GM19193 (cell line): Measurements from ENCODE around the gene L3MBTL4.
A peak's percentile ranks its signal among the peaks of the same experiment; 100 is the strongest.

Experiments
- POLR2A ChIP-seq: IDR thresholded peaks from 4 replicates; pipeline ENCODE4 v1.6.1; 2011; ENCODE audit not compliant: insufficient read depth, insufficient read length; ENCODE audit errors: extremely low read depth

The L3MBTL4 gene

DNA sequence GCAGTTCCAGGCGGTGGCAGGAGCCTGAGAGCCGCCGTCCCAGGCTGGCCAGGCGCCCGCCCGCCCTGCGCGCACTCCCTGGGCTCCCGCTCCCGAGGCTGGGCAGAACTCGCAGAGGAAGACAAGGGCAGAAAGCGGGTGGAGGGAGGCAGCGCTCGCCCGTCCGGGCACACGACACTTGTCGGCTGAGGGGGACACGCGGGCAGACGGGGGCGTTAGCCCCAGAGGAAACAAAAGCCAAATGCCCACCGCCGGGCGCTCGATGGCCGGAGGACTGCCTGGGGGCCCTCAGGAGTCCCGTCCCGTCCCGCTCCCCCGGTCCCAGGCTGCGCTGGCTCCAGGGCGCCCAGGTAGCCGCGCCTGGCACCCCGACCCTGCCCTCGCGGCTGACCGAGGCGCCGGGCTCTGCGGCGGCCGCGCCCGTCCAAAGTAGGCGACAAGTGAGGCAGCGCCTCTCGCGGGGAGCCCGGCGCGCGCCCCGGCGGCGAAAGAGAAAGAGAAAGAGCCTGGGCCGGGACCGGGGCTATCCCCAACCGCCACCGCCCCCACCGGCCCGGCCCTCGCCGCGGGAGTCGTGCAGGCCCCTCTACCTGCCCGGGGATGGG, 491 bp downstream of the L3MBTL4 start:
- peak; percentile 39 for TF ChIP-seq POLR2A

DNA sequence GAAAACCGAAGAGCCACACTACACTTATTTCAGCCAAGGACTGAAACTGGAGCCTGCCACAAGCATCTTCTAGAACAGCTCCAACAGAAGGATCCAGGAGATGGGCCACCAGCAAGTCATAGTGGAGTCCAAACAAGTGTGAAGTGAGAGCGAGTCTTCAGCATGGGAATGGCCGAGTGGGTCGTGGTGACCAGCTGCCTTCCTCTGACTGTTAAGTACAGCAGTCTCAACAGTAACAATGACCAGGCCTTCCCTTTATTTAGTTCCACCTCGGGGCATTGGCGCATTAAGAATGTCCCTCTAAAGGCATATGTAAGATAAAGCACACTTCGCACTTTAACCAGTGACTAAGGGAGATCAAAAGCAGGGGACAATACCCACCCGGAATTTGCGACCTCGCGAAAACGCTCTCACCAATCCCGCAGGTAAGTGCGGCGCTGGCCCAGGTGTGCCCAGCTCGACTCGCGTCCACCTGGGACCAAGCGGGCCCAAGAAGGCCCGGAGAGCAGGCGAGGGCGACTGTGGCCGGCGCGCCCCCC, 1.1 kb downstream of the L3MBTL4 start:
- no peak for TF ChIP-seq POLR2A

GRCh38 chr18:6412933-6413472, 1.7 kb downstream of the L3MBTL4 start:
- no peak for TF ChIP-seq POLR2A

GRCh38 chr18:6411382-6411781, 3.3 kb downstream of the L3MBTL4 start:
- no peak for TF ChIP-seq POLR2A

DNA sequence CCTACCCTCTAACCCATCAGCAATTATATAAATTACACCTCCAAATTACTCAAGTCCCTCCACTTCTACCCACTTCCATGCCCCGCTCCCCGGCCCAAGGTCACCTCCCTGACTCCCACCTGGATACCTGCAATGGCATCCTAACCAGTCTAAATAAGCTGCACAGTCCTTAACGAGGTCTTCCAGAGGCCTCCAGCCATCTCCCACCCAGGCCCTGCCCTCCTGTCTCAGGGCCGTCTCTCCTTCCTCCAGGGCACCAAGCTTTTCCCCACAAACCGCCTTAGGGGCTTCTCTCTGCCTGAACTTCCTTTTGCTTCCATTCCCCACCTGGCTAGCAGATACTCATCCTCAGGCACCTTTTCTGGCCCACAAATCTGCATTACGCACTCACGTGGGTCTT, 4.8 kb downstream of the L3MBTL4 start:
- no peak for TF ChIP-seq POLR2A

GRCh38 chr18:6406910-6407470, 7.7 kb downstream of the L3MBTL4 start:
- TF ChIP-seq POLR2A: no peak

- TF ChIP-seq POLR2A: no peak
Observed at GRCh38 chr18:6406075-6406909, 8.4 kb downstream of the L3MBTL4 start.

- no peak for TF ChIP-seq POLR2A
Observed at GRCh38 chr18:6405237-6406074, 9.3 kb downstream of the L3MBTL4 start.

DNA sequence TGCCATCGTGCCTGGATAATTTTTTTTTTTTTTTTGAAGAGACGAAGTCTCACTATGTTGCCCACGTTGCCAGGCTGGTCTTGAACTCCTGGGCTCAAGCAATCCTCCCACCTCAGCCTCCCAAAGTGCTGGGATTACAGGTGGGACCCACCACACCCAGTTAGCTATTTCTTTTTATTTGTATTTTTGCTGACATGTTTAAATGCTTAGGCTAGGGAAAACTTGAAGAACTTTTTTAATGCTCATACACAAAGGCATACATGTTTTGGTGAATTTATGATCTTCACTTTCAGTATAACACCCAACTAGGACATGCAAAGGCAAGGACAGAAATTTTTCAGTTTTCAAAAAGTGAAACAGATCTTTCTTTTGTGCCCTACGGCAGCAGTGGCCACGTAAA, 9.9 kb downstream of the L3MBTL4 start:
- no peak for TF ChIP-seq POLR2A

DNA sequence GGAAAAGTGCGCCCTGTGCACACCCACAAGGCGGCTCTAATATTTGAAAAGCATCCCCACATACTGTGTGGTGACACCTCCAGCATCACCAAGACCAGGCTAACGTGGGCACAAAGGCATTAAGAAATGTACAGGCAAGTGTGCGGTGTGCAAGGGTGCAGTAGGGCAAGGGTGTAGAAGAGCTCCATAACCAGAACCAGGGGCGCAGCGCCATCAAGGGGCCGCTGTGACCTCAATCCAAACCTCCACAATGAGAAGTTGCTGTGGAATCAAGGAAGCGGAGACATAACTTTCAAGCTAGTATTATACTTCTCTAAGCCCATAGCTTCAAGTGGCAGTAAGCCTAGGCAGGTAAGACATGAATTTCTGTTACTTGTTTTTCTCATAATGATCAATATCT, 13.0 kb downstream of the L3MBTL4 start:
- TF ChIP-seq POLR2A: no peak

DNA sequence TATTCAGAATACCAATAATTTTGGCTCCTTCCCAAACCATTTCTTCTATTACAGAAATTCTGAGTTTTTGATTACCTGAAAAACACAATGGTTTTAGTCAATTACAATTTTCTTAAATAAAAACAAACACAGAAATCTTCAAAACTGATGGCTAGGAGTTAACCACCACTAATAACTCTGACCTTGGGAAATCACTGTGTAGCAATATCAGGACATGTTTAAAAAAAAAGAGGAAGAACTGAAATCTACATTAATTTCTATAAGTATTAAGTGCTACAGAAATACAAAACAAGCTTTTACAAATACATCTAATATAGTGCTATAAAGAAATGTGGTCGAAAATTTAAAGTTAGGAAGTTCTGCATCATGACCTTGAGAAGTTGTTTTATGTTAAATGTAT, 14.9 kb downstream of the L3MBTL4 start:
- no peak for TF ChIP-seq POLR2A

- no peak for TF ChIP-seq POLR2A
Observed at GRCh38 chr18:6397931-6398566, 16.7 kb downstream of the L3MBTL4 start.

DNA sequence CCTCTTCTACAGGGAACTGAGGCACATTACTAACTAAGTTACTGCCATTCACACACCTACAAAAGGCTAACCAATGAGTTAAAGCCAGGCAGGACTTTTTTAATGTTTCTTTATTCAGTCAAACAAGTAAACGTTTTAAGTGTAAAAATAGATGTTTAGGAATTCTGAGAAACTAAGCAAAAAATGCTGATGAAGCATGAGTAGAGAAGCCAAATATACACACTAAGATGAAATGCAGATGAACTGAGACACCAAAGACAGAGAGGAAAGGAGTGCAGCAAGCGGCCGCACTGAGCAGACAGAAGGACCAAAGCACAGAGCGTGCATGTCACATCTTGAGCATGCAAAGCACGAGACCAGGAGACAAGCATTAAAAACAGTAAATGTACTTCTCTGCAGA, 17.9 kb downstream of the L3MBTL4 start:
- no peak for TF ChIP-seq POLR2A

DNA sequence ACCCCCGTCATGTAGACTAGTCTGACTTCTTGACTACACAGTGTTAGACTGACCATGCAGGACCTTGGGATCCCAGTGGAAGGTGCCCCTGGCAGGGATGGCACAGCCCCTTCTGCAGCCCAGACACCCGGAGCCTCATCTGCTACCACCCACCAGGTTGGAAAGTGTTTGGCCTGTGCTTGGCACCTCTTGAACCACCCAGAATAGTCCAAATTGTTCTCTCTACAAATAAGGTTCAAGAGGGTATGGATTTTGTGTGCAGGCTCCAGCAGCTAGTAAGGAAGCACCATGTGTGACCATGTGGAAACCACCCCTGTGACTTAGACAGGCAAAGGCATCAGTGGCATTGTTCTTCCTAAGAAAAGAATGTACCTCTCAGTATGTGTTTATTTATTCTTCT, 18.4 kb downstream of the L3MBTL4 start:
- no peak for TF ChIP-seq POLR2A

DNA sequence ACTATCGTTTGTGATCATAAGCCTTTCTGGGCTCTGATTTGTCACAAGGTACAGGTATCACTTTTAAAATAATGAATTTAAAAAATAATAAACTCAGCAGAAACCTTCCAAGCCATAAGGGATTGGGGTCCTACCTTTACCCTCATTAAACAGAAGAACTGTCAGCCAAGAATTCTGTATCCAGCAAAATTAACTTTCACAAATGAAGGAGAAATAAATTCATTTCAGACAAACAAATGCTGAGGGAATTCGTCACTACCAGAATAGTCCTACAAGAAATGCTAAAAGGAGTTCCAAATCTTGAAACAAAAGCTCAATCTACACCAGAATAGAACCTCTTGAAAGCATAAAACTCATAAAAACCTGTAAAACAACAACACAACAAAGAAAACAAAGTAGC, 25.7 kb downstream of the L3MBTL4 start:
- TF ChIP-seq POLR2A: no peak

DNA sequence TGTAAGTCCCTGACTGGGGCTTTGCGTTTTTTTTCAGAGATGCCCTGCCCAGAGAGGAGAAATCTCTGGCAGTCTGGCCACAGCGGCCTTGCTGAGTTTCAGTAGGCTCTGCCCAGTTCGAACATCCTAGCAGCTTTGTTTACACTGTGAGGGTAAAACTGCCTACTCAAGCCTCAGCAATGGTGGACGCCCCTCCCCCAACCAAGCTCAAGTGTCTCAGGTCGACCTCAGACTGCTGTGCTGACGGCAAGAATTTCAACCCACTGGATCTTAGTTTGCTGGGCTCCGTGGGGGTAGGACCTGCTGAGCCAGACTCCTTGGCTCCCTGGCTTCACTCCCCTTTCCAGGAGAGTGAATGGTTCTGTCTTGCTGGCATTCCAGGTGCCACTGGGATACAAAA, 31.7 kb downstream of the L3MBTL4 start:
- no peak for TF ChIP-seq POLR2A
